ENCODE data around the gene PVRIG. TPM values are rescaled to one million over a fixed set of nuclear protein-coding genes. Genes with fewer than 3 reads are reported as not detected.
"Not testable (repeated sequence)": the region's sequence is repeated elsewhere in the genome, so short reads cannot be mapped to it uniquely, and the experiment has no call there.

The PVRIG gene
- total RNA-seq: not detected

DNA sequence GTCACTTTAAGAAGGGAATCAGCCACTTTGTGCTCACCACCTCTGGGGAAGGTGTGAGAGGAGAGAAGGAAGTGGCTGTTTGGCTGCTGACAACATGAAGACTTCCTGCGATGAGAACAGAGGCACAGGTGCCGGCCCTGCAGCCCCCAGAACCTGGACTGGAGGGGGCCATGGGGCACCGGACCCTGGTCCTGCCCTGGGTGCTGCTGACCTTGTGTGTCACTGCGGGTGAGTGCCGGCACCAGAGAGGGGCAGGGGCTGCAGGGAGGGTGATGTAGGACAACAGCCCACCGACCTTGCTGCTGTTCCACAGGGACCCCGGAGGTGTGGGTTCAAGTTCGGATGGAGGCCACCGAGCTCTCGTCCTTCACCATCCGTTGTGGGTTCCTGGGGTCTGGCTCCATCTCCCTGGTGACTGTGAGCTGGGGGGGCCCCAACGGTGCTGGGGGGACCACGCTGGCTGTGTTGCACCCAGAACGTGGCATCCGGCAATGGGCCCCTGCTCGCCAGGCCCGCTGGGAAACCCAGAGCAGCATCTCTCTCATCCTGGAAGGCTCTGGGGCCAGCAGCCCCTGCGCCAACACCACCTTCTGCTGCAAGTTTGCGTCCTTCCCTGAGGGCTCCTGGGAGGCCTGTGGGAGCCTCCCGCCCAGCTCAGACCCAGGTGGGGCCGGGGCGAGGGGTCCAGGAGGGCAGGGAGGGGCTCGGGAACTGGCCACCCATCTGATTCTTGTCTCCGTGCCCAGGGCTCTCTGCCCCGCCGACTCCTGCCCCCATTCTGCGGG, at the start of gene PVRIG:
Gene PVRIG, plus strand, starts transcription at position 149 of the 785 bp plus-strand sequence. Its CDS starts 22 bp downstream, at position 171.
- not testable (repeated sequence) for H3K27ac ChIP-seq; H3K36me3 ChIP-seq; H3K27me3 ChIP-seq (replicated peaks; ENCODE audit: insufficient read depth); H3K4me3 ChIP-seq; DNase-seq (ENCODE audit: low spot score); H3K4me1 ChIP-seq (replicated peaks); H3K9me3 ChIP-seq
- WGBS: 88% methylated on average over 20 of the region's 27 CpGs
- intact Hi-C loops (cut with DNase I): loop anchor here (5.0 kb wide), 1 partner anchor 88 kb away; no protein-coding TSS in a partner anchor

DNA sequence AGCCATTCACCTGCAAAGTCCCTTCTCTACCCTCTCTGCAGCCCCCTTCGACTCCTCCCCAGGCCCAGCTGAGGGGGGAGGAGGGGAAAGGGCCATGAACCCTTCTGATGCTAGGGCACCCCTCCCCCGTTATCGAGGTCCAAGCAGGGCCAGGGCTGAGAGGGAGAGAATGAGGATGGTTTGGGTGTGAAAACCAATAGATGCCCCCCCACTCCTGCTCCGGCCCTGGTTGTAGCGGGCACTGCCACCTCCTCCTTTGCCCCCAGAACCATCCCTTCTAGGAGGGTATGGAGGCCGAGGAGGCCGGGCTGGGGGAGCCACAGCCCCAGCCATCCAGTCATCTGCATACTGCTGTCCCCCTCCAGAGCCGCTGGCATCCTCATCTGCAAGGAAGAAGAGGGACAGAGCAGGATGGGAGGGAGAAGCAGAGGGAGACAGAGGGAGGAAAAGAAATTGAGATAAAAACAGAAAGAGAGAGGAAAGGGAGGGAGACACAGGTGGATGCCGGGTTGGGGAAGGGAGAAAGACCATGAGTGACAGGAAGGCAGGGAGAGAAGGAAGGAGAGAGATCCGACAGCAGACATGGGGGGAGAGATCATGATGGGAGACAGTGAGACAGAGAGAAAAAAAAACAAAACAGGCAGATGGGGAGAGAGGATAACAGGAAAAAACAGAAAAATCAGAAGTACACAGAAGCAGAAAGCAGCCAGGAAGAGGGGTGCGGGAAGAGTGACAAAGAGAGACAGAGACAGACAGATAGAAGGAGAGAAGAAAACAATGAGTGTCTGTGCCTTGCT, 49.5 kb upstream of the PVRIG start:
- DNase-seq (ENCODE audit: low spot score): no peak

GRCh38 chr7:100171087-100171681, 48.6 kb upstream of the PVRIG start:
- intact Hi-C loops (cut with DNase I): no loop called here
- Histone ChIP-seq H3K27me3 (replicated peaks; ENCODE audit: insufficient read depth) (no peaks in the 10 kb centered on the region), H3K27ac (no peak overlapping the region), H3K36me3 (no peaks in the 10 kb centered on the region), H3K9me3 (no peaks in the 10 kb centered on the region), H3K4me3 (peak overlapping the region; percentile 15 to 42), H3K4me1 (replicated peaks) (no peaks in the 10 kb centered on the region)
- TF ChIP-seq CTCF (IDR thresholded peaks at IDR 0.05) (no peak), POLR2A (IDR thresholded peaks at IDR 0.05) (no peak), POLR2AphosphoS5 (IDR thresholded peaks at IDR 0.05) (no peak)
- WGBS: 9% methylated on average over 40 of the region's 61 CpGs
- DNase-seq (ENCODE audit: low spot score): no peak

More for the DNA sequence above, 49.5 kb upstream of the PVRIG start:
- no peaks in the 10 kb centered on the region for H3K36me3 ChIP-seq
- no peaks in the 10 kb centered on the region for H3K9me3 ChIP-seq
- no peak overlapping the region for H3K27ac ChIP-seq
- WGBS: 88% methylated on average over 11 of the region's 11 CpGs
- intact Hi-C loops (cut with DNase I): no loop called here
- no peak overlapping the region for H3K4me3 ChIP-seq
- H3K4me1 ChIP-seq (replicated peaks): no peaks in the 10 kb centered on the region
- TF ChIP-seq POLR2AphosphoS5 (IDR thresholded peaks at IDR 0.05): no peak
- TF ChIP-seq POLR2A (IDR thresholded peaks at IDR 0.05): no peak
- no peak for TF ChIP-seq CTCF (IDR thresholded peaks at IDR 0.05)
- no peaks in the 10 kb centered on the region for H3K27me3 ChIP-seq (replicated peaks; ENCODE audit: insufficient read depth)

DNA sequence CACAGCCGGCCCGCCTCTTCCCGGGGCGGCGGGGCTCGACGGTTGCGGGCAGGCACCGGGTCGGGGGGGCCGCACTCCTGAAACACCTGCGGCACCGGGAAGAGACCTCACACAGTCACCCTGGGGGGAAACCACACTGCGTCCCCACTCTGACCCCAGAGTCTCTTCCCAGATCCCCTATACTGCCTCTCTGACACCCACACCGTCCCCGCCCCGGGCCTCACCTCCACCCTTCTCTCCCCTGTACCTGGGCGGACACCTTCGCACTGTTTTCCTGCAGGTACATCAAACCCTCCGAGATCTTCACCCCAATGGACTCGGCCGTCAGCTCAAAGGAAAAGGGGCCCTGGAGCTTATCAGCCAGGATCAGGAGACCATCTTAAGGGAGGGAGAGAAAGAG, 47.9 kb upstream of the PVRIG start:
- TF ChIP-seq POLR2AphosphoS5 (IDR thresholded peaks at IDR 0.05) (no peak), CTCF (IDR thresholded peaks at IDR 0.05) (no peak), POLR2A (IDR thresholded peaks at IDR 0.05) (no peak)
- DNase-seq (ENCODE audit: low spot score): no peak
- no peaks in the 10 kb centered on the region for H3K36me3 ChIP-seq
- intact Hi-C loops (cut with DNase I): no loop called here
- peak overlapping the region; percentile 15 to 42 for H3K4me3 ChIP-seq
- H3K27ac ChIP-seq: no peak overlapping the region
- H3K9me3 ChIP-seq: no peaks in the 10 kb centered on the region
- 43% methylated on average over 11 of the region's 22 CpGs for WGBS
- H3K27me3 ChIP-seq (replicated peaks; ENCODE audit: insufficient read depth): no peaks in the 10 kb centered on the region
- no peaks in the 10 kb centered on the region for H3K4me1 ChIP-seq (replicated peaks)

DNA sequence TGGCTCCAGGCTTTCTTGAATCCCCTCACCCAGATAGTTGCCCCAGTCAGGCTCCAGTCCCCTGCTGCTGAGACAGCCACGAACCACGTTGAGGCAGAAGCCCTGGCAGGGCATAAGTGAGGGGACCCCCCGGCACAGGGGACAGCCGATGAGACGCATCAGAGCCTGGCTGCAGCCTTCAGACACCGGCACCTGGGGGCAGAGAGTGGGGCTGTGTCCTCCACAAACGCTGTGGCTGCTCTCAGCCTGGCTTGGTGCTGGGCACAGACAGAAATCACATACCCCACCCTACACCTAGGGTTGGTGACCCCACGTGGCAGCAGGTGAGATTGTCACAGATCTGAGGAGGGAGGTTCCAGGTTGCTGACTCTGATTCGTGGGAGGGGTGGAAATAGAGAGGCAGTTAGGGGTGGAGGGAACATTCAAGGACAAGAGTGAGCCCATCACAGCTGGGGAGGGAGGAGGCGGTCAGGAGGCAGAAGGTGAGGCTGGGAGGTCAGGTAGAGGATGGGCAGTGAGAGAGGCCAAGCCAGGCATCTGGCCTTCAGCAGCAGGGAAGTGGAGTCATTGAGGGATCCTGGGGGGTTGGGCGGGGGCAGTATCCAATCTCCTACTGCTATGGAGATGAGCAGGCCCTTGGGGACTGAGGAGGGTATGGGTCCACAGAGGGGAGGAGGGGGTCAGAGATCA, 45.8 kb upstream of the PVRIG start:
- H3K27me3 ChIP-seq (replicated peaks; ENCODE audit: insufficient read depth): no peaks in the 10 kb centered on the region
- TF ChIP-seq POLR2AphosphoS5 (IDR thresholded peaks at IDR 0.05): no peak
- no peak for TF ChIP-seq CTCF (IDR thresholded peaks at IDR 0.05)
- no peak for TF ChIP-seq POLR2A (IDR thresholded peaks at IDR 0.05)
- intact Hi-C loops (cut with DNase I): no loop called here
- H3K9me3 ChIP-seq: no peaks in the 10 kb centered on the region
- H3K4me1 ChIP-seq (replicated peaks): no peaks in the 10 kb centered on the region
- no peak overlapping the region for H3K27ac ChIP-seq
- no peaks in the 10 kb centered on the region for H3K36me3 ChIP-seq
- no peak overlapping the region for H3K4me3 ChIP-seq
- WGBS: 95% methylated on average over 11 of the region's 11 CpGs
- DNase-seq (ENCODE audit: low spot score): no peak

Measured in prostate gland (tissue), 2 donors.